Activated CD4-positive, alpha-beta T cell treated with anti-CD3 and anti-CD28 coated beads, Interleukin-2, amount 50 U/mL, for 16 hours (primary cell): Measurements from ENCODE around the gene NADSYN1.
"Not testable (repeated sequence)": the region's sequence is repeated elsewhere in the genome, so short reads cannot be mapped to it uniquely, and the experiment has no call there.

Experiments used
- DNase-seq: peaks from one replicate; pipeline ENCODE4 v3.0.0-alpha.2; 2020

NADSYN1 gene

DNA sequence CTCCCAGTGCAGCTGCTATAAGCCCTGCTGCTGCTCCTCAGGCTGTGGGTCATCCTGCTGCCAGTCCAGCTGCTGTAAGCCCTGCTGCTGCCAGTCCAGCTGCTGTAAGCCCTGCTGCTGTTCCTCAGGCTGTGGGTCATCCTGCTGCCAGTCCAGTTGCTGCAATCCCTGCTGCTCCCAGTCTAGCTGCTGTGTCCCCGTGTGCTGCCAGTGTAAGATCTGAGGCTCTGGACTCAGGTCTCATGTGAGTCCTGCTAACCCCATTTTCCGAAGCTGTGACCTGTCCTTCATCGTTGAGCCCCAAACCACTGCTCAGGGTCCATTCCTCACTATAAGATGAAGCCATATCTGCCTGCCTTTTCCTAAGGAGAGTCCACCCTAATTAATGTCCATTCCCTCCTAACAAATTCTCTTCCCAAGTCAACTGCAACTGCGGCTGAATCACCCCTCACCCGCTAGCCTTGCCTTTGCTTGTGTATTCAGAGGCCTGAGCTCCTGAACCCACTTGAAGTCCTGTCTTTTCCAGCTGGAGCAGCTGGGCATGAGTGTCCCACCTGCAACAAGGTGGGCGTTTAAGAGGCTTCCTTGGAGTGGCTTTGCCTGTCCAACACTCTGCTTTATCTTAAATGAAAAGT, 74.7 kb downstream of the NADSYN1 start:
- DNase-seq, result no peak

DNA sequence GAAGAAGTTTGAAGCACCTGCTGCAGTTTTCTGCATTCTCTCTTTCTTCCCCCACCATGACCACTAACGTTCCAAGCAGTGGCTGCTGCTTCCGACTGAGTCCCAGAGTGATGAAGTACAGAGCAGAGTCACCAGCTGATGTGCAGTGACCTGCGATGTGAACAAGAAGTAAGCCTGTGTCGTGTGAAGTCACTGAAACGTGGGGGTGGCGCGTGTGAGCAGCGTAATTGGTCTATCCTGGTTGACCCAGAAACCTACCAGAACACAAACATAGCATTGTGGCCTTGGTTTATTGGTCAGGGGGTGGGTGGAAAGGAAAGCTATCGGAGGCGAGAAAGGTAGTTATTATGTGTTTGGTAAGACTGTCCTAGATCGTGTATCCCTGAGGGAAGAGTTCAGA, 77.6 kb downstream of the NADSYN1 start:
- DNase-seq, result no peak

DNA sequence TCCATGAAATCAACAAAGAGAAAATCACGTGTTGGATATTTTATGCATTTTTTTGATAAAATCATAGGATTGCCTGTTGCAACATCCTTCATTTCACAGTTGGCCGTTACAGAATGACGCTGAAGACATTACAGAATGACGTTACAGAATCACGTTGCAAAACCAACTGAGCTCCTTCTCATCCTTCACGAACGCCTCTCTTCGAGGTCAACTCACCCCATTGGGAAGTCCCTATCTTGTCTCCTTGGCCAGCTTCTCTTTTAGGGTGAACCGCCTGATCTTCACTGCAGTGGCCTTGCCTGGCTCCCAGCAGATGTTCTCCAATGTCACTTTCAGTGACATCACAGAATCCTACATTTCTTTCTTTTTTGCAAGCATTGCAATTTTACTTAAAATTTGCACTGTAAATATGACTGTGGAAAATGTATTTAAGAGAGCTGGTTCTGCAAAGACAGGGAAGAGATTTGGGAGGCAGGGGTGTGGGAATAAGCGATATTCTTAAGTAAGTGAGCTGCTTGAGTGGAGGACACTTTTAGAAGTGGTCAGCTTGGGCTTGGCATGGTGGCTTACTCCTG, 79.1 kb downstream of the NADSYN1 start:
- DNase-seq, result no peak

DNA sequence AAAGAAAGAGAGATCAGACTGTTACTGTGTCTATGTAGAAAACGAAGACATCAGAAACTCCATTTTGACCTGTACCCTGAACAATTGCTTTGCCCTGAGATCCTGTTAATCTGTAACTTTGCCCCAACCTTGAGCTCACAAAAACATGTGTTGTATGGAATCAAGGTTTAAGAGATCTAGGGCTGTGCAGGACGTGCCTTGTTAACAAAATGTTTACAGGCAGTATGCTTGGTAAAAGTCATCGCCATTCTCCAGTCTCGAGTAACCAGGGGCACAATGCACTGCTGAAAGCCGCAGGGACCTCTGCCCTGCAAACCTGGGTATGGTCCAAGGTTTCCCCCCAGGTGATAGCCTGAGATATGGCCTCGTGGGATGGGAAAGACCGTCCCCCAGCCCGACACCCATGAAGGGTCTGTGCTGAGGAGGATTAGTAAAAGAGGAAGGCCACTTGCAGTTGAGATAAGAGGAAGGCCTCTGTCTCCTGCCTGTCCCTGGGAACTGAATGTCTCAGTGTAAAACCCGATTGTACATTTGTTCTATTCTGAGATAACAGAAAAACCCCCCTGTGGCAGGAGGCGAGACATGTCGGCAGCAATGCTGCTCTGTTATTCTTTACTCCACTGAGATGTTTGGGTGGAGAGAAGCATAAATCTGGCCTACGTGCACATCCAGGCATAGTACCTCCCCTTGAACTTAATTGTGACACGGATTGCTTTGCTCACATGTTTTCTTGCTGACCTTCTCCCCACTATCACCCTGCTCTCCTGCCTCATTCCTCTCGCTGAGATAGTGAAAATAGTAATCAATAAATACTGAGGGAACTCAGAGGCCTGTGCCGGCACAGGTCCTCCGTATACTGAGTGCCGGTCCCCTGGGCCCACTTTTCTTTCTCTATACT, 82.0 kb downstream of the NADSYN1 start:
- DNase-seq, result not testable (repeated sequence)

DNA sequence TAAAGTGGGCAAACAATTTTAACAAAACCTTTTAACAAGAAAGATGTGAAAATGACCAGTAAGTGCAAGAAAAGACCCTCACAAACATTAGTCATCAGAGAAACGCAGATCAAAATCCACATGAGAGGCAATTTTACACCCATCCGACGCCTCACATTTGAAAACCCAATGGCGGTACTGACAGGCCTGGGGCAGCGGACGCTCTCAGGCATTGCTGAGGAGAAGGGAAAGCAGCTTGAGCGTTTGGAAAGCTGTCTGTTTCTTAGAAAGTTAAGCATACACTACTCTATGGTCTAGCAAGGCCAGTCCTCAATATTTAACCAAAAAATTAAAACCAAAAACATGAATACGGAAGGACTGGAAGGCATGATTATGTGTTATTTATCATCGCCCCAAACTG, 82.8 kb downstream of the NADSYN1 start:
- DNase-seq, result no peak

DNA sequence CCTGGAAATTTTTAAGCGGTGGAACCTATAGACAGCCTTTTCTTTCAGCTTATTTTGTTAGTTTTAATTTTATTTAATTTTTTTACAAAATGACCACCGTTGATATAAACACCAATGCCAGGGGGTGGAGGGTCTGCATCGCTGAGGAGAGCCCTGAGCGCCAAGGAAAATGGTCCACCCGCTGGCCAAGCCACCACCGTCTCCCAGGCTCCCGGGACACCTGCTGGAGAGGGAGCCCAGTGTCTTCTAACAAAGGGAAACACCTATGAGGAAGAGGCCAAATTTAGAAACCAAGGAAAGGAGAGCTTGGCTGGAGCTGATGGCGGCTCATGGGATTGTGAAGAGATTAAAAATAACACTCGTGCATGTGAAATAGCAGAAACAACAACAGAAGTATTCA, 84.5 kb downstream of the NADSYN1 start:
- DNase-seq, result no peak

DNA sequence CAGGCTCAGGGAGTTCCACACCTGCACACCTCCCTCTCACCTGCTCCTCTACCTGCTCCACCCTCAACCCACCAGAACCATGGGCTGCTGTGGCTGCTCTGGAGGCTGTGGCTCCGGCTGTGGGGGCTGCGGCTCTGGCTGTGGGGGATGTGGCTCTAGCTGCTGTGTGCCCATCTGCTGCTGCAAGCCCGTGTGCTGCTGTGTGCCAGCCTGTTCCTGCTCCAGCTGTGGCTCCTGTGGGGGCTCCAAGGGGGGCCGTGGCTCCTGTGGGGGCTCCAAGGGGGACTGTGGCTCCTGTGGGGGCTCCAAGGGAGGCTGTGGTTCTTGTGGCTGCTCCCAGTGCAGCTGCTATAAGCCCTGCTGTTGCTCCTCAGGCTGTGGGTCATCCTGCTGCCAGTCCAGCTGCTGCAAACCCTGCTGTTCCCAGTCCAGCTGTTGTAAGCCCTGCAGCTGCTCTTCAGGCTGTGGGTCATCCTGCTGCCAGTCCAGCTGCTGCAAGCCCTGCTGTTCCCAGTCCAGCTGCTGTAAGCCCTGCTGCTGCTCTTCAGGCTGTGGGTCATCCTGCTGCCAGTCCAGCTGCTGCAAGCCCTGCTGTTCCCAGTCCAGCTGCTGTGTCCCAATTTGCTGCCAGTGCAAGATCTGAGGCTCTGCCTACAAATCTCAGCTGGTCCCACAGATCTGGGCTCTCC, 85.1 kb downstream of the NADSYN1 start, which contains the start of gene KRTAP5-8:
KRTAP5-8 (plus strand) TSS at position 49 of the 689 bp plus-strand sequence; CDS start at position 80, 31 bp downstream.
- not testable (repeated sequence) for DNase-seq

DNA sequence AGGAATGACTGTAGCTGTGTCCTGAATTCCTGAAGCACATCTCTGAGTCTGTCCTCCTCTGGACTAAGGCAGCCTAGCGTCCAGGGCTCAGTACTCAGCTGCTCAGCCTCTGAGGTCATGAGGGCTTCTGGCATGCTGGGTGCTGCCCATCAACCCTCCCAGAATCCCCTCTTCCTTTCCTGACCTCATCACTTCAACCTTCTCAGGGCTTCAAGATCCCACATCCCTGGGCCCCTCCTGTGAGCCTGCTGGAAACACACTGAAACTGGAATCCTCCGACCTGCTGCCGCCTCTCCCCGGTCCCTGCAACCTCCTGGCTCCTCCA, 85.6 kb downstream of the NADSYN1 start:
- DNase-seq, result no peak

DNA sequence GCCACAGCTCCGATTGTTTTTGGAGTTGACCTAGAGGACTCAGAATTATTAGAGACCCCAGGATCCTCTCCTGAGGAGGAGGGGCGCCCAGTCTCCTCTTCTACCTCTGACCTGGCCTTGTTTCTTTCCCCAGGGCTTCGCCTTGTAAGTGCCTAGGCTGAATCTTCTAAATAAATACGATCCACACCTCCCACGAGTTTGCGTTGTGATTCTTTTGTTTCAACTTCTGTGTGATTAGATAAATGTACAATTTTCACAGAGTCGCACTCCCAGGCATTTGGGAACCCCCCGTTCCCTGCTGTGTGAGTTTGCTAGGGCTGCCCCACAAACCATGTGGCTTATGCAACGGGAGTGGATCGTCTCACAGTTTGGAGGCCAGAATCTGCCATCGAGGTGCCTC, 86.0 kb downstream of the NADSYN1 start:
- no peak for DNase-seq

DNA sequence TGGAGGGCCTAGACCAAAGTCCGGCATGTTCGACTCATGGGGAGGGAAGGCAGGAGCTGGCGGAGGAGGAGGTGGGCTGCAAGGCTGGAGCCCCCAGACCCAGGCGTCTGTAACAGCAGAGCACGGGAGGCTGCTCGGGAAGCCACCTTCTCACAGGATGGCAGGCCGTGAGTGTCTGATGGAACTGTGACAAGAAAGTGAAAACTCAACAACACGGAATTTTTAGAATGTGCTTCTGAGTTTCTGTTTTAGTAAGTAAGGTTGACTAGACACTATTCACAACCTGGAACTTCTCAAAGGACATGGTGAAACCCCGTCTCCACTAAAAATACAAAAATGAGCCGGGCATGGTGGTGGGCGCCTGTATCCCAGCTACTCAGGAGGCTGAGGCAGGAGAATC, 87.0 kb downstream of the NADSYN1 start:
- not testable (repeated sequence) for DNase-seq

DNA sequence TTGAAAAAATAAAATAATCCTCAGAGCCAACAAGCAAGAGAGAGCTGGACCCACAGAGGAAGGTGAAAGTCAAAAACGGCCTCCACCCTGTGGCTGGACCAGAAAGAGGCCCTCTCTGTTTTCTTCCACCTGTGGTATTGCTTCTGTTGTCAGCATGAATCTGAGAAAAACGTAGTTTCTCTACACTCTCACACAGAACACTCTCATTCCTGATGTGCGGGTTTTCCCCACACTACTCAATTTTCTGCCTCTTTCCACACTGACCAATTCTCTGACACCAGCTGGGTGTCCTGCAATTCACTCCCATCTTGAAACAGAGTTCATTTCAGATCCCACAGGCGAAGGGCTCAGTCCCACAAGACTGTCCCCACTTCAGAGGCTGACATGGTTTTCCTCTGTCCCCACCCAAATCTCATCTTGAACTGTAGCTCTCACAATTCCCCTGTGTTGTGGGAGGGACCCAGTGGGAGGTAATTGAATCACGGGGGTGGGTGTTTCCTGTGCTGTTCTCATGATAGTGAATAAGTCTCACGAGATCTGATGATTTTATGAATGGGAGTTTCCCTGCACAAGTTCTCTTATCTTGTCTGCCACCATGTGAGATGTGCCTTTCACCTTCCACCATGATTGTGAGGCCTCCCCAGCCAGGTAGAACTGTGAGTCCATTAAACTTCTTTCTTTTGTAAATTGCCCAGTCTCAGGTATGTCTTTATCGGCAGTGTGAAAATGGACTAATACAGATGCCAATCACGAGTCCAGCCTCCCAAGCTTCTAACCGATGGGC, 87.7 kb downstream of the NADSYN1 start:
- not testable (repeated sequence) for DNase-seq

DNA sequence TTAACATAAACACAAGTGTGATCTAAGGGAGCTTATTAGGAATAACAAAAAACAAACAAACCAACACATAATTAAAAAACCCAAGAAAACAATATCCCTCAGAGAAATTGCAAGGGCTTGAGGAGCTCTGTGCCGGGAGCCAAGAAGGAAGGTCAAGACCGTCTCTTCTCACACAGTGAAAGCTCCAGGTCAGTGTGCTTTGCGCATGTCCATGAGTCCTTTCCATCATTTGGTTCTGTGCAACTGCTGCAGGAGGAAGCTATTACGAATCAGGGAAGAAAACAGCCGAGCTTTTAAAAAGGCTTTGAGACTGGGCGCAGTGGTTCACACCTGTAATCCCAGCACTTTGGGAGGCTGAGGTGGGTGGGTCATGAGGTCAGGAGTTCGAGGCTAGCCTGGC, 89.4 kb downstream of the NADSYN1 start:
- DNase-seq, result no peak

DNA sequence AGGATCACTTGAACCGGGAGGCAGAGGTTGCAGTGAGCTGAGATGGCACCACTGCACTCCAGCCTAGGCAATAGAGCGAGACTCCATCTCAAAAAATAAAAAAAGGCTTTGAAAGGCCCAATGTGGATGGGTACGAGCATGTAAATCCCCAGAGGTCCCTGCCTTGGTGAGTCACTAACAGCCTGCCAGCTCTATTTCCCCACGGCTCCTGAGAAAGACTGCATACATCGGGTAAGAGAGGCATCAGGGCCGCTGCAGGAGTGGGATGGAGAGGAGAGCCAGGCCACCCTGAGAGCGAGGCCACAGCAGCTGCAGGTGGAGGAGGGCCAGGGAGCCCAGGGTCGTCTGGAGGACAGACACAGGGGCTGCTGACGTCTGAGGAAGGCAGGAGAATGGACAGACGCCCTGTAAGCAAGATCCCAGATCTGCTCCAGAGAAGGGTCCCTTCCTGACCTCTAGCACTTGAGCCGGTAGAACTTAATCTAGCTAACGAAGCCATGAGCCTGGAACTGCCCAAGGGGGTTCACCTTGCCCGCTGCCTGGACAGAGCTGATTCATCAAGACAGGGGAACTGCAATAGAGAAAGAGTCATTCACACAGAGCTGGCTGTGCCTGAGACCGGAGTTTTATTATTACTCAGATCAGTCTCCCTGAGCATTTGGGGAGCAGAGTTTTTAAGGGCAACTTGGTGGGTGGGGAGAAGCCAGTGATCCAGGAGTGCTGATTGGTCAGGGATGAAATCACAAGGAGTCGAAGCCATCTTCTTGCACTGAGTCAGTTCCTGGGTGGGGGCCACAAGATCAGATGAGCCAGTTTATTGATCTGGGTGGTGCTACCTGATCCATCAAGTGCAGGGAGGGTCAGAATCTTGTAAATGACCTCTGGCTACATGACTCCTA, 90.1 kb downstream of the NADSYN1 start:
- peak; percentile 26 for DNase-seq

DNA sequence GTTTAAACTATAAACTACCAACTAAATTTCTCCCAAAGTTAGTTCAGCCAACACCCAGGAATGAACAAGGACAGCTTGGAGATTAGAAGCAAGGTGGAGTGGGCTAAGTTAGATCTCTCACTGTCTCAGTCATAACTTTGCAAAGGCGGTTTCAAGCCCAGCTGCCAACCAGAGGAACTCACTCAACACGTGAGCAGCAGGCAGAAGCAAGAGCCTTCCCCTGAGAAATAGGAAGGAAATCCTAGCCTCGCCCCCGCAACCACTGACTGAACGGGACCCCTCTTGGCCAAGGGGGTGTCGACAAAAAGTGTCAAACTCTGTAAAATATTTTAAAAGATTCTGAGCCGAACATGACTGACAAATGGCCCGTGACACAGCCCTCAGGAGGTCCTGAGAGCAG, 90.9 kb downstream of the NADSYN1 start:
- no peak for DNase-seq

DNA sequence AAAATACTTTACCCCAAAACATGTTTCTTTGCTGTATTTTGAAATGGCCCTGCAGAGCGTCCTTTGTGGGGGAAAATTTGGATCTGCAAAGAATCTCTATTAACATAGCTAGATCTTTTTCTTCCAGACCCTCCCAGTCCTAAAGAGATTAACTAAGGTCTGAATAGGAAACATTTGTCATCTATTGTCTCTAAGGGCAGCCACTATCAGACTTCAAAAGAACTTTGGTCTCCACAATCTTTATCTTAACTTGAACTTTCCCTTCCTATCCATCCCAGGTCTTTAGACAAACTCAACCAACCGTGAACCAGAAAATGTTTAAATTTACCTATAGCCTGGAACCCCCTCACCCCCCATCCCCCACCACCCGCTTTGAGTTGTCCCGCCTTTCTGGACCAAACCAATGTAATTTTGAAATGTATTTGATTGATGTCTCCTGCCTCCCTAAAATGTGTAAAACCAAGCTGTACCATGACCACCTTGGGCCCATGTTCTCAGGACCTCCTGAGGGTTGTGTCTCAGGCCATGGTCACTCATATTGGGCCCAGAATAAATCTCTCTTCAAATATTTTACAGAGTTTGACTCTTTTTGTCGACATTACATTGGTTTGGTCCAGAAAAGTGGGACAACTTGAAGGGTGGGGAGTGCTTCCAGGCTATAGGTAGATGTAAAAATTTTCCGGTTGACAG, 91.7 kb downstream of the NADSYN1 start:
- no peak for DNase-seq

DNA sequence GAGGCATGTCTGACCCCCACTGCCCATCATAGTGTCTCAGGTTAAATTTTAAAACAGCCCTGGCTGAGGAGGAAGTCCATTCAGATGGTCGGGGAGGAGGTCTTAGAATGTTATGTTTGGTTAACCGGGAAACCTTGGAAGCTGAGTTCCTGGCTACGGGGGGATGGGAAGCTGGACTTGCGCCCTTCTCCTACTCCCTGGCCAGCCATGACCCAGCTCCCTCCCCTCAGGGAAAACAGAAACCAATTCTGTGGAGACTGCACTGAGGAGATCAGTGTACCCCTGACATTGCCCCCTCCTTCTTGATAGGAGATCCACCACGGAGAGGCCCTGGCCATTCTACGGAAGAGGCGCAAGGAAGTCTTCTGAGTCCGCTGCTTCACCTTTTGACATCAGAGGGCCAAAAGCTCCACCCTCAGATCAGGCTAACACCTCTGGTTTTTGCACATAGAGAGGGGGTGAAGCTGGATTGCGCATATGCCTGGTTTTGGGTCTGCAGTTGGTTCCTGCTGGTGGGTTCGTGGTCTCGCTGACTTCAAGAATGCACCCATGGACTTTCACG, 92.5 kb downstream of the NADSYN1 start:
- no peak for DNase-seq

DNA sequence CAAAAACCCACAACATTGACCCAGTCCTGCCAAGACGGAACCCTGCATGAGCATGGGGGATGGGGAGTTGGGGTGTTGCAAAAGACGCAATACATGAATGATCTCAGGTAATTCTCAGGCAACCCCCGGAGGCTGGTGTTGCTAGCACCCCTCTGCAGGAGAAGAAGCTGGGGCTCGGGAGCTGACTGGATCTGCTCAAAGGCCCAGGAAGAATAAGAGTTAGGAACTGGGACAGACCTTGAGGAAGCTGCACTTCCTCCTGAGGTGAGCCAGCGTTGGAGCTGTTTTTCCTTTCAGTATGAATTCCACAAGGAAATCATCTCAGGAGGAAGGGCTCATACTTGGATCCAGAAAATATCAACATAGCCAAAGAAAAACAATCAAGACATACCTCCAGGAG, 95.1 kb downstream of the NADSYN1 start, which contains the start of gene KRTAP5-9:
KRTAP5-9 (plus strand) TSS at position 301 of the 400 bp plus-strand sequence. CDS start 238 bp downstream, outside the sequence.
- no peak for DNase-seq

DNA sequence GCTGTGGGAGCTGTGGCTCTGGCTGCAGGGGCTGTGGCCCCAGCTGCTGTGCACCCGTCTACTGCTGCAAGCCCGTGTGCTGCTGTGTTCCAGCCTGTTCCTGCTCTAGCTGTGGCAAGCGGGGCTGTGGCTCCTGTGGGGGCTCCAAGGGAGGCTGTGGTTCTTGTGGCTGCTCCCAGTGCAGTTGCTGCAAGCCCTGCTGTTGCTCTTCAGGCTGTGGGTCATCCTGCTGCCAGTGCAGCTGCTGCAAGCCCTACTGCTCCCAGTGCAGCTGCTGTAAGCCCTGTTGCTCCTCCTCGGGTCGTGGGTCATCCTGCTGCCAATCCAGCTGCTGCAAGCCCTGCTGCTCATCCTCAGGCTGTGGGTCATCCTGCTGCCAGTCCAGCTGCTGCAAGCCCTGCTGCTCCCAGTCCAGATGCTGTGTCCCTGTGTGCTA, 95.7 kb downstream of the NADSYN1 start:
- no peak for DNase-seq
